ENCODE measurements around the gene NOTO. TPM values are rescaled to one million over a fixed set of nuclear protein-coding genes. Genes with fewer than 3 reads are reported as not detected.

NOTO gene
- total RNA-seq, 2 donors from 2014 or later: not detected

DNA sequence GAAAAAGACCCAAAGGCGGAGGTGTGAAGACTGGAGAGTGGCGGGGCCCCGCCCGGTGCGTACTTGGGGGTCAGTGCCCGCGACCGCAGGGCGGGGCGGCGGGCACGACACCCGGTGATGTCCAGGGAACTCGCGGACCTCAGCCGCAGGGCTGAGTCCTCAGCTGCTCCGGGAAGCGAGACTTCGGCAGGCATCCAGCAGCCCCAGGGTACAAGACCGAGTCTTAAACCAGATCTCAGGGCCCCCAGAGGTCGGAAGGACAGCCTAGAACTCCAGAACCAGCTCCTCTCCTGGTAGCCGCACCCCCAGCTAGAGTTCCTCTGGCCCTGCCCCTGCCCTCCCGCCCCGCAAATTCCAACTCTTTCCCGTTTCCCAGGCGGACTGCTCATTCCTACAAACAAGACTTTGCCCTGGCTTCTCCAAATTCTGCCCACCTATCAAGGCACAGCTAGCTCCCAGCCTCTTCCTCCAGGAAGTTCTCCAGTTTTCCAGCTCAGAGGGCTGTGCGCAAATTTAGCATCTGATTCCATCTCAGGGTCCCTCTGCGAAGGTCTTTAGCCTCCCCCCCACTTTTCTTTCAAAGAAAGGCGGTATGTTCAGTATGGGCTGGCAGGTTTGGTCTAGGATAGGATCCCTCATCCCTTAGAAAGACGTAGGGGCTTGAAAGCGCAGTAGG, 26.0 kb upstream of the NOTO start:
- H3K9ac ChIP-seq (ENCODE audit: low read depth in 2 of 2, low read length in 2 of 2): peak overlapping the region; percentile 63 to 74
- intact Hi-C loops (cut with DNase I): loop anchor here (5.0 kb wide), 2 partner anchors 184 to 284 kb away; no protein-coding TSS in a partner anchor
- no peaks in the 10 kb centered on the region for H3K36me3 ChIP-seq
- H3K27ac ChIP-seq: peak overlapping the region; percentile 21
- TF ChIP-seq, protein P1, sequence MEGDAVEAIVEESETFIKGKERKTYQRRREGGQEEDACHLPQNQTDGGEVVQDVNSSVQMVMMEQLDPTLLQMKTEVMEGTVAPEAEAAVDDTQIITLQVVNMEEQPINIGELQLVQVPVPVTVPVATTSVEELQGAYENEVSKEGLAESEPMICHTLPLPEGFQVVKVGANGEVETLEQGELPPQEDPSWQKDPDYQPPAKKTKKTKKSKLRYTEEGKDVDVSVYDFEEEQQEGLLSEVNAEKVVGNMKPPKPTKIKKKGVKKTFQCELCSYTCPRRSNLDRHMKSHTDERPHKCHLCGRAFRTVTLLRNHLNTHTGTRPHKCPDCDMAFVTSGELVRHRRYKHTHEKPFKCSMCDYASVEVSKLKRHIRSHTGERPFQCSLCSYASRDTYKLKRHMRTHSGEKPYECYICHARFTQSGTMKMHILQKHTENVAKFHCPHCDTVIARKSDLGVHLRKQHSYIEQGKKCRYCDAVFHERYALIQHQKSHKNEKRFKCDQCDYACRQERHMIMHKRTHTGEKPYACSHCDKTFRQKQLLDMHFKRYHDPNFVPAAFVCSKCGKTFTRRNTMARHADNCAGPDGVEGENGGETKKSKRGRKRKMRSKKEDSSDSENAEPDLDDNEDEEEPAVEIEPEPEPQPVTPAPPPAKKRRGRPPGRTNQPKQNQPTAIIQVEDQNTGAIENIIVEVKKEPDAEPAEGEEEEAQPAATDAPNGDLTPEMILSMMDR (IDR thresholded peaks at IDR 0.05): no peak
- H3K9me3 ChIP-seq: no peaks in the 10 kb centered on the region
- H3K27me3 ChIP-seq: peaks cover 18% of the 10 kb centered on the region
- H3K4me1 ChIP-seq: no peaks in the 10 kb centered on the region
- peak; percentile 53 for DNase-seq
- peak overlapping the region; percentile 51 for H3K4me3 ChIP-seq

DNA sequence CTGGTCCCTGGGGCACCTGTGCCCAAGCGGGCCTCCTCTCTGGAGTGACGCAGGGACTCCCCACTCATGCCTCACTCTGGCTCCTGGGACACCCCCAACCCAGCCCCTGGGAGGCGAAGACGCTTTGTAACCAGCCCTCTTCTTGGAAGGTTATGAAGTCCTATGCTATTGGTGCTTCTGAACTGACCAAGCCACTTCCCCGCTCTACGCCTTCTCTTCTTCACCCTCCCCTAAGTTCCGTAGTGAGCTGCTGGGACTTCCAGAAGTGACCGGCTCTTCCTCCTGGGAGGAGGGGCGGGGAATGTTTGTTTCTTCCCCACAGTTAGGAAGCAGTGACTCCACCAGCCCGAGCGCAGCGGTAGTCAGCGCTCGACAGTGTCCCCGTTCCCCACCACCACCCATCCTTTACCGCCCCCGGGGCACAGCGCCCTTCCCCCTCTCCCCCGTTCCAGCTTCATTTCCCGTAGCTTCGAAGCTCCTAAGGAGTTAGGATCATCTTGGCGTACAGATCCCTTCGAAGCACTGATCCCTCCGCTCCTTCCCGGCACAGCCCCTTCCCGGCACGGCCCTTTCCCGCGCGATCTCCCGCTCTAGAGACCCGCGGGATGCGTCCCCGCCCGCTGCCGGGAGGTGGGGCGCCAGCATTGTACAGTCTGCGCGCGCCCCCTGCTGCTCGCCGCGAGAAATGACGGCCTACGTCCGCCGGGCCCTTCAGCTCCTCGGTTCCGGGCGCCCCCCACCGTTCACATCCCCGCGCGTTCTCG, 25.3 kb upstream of the NOTO start:
- DNase-seq: peak; percentile 93
- Histone ChIP-seq H3K27me3 (peaks cover 18% of the 10 kb centered on the region), H3K36me3 (no peaks in the 10 kb centered on the region), H3K9me3 (no peaks in the 10 kb centered on the region), H3K4me3 (peak overlapping the region; percentile 51), H3K27ac (peak overlapping the region; percentile 21), H3K9ac (ENCODE audit: low read depth in 2 of 2, low read length in 2 of 2) (peak overlapping the region; percentile 28 to 74), H3K4me1 (no peaks in the 10 kb centered on the region)
- TF ChIP-seq, protein P1 (IDR thresholded peaks at IDR 0.05): peak; percentile 99
- intact Hi-C loops (cut with DNase I): loop anchor here (5.0 kb wide), 2 partner anchors 185 to 285 kb away; no protein-coding TSS in a partner anchor

DNA sequence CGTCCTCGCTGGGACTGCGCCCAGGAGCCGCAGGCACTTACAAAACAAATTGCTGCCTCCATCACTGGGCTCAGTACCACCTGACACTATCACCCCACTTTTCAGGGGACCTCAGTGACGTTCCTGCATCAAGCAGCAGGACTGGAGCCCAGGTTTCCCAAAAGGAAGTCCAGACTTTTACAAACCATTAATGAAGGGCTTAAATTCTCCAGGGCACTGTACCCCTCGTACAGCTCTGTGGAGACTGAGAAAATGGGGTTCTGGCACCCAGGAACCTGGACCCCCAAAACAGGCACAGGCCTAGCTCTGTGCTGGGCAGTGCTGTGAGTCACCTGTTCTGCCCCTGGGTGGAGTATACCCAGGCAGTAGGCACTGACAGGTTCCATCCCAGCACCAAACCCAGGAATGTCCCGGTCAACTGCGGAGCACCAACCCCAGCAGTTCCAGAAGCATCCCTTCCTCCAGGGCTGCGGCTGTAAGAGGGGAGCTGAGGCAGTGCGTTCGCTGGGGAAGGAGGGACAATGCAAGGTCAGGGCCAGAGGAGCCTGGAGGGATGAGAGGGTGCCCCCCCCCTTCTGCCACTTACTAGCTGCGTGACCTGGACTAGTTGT, 24.6 kb upstream of the NOTO start:
- DNase-seq: no peak
- no peak overlapping the region for H3K27ac ChIP-seq
- TF ChIP-seq, protein P1 (IDR thresholded peaks at IDR 0.05): peak; percentile 47
- H3K36me3 ChIP-seq: no peaks in the 10 kb centered on the region
- H3K27me3 ChIP-seq: peaks cover 18% of the 10 kb centered on the region
- H3K4me3 ChIP-seq: peak overlapping the region; percentile 51
- H3K9ac ChIP-seq (ENCODE audit: low read depth in 2 of 2, low read length in 2 of 2): no peak overlapping the region
- no peaks in the 10 kb centered on the region for H3K4me1 ChIP-seq
- intact Hi-C loops (cut with DNase I): loop anchor here (5.0 kb wide), 2 partner anchors 185 to 285 kb away; no protein-coding TSS in a partner anchor
- H3K9me3 ChIP-seq: no peaks in the 10 kb centered on the region

DNA sequence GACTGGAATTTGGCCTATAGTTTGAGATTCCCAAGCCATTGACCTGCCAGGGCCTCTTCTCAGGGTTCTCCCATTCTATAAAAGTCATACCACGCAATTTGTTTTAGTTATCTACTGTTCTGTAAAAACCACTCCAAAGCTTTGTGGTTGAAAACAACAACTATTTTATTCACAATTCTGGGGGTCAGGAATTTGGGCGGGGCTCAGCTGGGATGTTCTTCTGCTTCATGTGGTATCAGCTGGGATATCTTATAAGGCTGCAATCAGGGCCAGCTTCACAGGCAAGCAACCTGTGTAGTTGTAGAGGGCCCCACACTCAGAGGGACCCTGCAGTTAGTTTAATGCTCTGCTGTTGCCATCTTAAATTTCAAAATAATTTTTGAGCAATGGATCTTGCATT, 16.4 kb upstream of the NOTO start:
- Histone ChIP-seq H3K4me1 (no peaks in the 10 kb centered on the region), H3K9me3 (no peaks in the 10 kb centered on the region), H3K9ac (ENCODE audit: low read depth in 2 of 2, low read length in 2 of 2) (no peak overlapping the region), H3K27ac (no peak overlapping the region), H3K36me3 (no peaks in the 10 kb centered on the region), H3K4me3 (no peak overlapping the region), H3K27me3 (no peaks in the 10 kb centered on the region)
- DNase-seq: no peak
- intact Hi-C loops (cut with DNase I): no loop called here
- TF ChIP-seq, protein P1 (IDR thresholded peaks at IDR 0.05): no peak

DNA sequence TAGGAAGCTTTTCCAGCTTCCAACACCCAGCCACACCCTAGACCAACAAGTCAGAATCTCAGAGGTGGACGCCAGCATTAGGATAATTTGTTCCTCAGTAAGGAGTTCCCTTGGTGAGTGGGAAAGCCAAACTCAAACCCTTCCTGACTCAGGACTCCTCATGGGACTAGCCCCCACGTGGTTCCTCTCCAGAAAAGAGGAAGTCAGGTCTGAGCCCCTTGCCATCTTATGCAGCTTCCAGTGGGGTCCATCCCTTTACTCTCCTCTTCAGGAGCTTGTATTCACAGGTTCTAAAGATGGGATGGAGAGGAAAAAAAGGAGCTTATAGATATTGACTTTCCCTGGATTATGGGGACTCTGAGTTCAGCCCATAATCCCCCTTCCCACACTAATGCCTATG, 14.8 kb upstream of the NOTO start:
- intact Hi-C loops (cut with DNase I): no loop called here
- no peaks in the 10 kb centered on the region for H3K27me3 ChIP-seq

More for the DNA sequence above, 14.8 kb upstream of the NOTO start:
- Histone ChIP-seq H3K27ac (no peak overlapping the region), H3K9ac (ENCODE audit: low read depth in 2 of 2, low read length in 2 of 2) (no peak overlapping the region), H3K9me3 (no peaks in the 10 kb centered on the region), H3K36me3 (no peaks in the 10 kb centered on the region), H3K4me1 (no peaks in the 10 kb centered on the region), H3K4me3 (no peak overlapping the region)
- TF ChIP-seq, protein P1 (IDR thresholded peaks at IDR 0.05): no peak
- DNase-seq: no peak

All from colonic mucosa (tissue), 4 donors.